Measurements from ENCODE around the gene ASGR1.

DNA sequence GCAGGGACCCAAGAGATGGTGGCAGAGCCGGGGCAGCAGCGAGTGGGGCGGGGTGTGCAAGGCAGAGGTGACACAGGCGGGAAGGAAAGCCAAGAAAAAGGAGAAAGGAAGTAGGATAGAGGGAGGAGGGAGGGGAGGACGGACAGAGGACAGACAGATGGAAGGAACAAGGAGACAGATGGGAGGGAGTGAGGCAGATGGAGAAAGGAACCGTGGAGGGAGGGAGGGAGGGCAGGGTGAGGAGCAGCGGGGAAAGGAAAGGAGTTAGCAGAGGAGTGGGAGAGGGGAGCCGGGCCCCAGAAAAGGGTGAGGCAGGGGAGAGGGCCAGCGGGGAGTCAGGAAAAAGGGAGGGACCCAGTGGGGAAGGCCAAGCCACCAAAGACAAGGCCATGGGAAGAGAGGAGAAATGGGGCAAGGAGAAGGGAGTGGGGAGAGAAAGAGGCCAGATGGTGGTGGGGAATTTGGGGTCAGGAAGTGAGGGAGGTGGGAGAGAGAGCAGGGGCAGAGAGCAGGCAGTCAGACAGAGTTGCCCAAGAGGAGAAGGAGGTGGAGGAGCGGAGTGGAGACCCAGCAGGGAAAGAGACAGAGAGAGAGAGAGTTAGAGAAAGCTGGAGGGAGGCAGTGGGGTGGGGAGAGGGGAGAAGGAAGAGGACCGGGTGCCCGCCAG, 13.2 kb upstream of the ASGR1 start:
- TF ChIP-seq, protein P1, sequence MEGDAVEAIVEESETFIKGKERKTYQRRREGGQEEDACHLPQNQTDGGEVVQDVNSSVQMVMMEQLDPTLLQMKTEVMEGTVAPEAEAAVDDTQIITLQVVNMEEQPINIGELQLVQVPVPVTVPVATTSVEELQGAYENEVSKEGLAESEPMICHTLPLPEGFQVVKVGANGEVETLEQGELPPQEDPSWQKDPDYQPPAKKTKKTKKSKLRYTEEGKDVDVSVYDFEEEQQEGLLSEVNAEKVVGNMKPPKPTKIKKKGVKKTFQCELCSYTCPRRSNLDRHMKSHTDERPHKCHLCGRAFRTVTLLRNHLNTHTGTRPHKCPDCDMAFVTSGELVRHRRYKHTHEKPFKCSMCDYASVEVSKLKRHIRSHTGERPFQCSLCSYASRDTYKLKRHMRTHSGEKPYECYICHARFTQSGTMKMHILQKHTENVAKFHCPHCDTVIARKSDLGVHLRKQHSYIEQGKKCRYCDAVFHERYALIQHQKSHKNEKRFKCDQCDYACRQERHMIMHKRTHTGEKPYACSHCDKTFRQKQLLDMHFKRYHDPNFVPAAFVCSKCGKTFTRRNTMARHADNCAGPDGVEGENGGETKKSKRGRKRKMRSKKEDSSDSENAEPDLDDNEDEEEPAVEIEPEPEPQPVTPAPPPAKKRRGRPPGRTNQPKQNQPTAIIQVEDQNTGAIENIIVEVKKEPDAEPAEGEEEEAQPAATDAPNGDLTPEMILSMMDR (IDR thresholded peaks at IDR 0.05): no peak
- no peak for TF ChIP-seq POLR2A (IDR thresholded peaks at IDR 0.05)

Measured in uterus (tissue), 2 donors.